Stimulated activated naive B cell treated with anti-CD40 and anti-IgM and Interleukin-4, amounts not matched to agents 10 μg/mL and 1 μg/mL and 100 μg/mL, for 72 hours (primary cell): ENCODE data around the gene FBRSL1.
"Not testable (repeated sequence)": the region's sequence is repeated elsewhere in the genome, so short reads cannot be mapped to it uniquely, and the experiment has no call there.

ENCODE experiments used
- ATAC-seq, 2 donors: fragments of 150-1000 bp; cut with Tn5 transposase; replicated peaks; 2 replicates each; pipeline ENCODE4 v1.10.0; 2021; ENCODE audit warnings: moderate library complexity in 1 of 2
- DNase-seq: peaks from one replicate; pipeline ENCODE4 v3.0.0; 2021
- H3K27ac Mint-ChIP-seq: one replicate; pipeline ENCODE4 v1.8.0; 2022; ENCODE audit warnings: mild to moderate bottlenecking, mixed read lengths
- H3K27me3 Mint-ChIP-seq, 2 donors: one replicate each; pipeline ENCODE4 v1.8.0; 2022; ENCODE audit warnings: mixed read lengths in 2 of 2
- H3K36me3 Mint-ChIP-seq, 2 donors: one replicate each; pipeline ENCODE4 v1.8.0; 2022; ENCODE audit warnings: mixed read lengths in 2 of 2, mild to moderate bottlenecking in 1 of 2
- H3K4me1 Mint-ChIP-seq, 2 donors: one replicate each; pipeline ENCODE4 v1.8.0; 2022; ENCODE audit warnings: mixed read lengths in 2 of 2, mild to moderate bottlenecking in 1 of 2
- H3K4me3 Mint-ChIP-seq, 2 donors: one replicate each; pipeline ENCODE4 v1.8.0; 2022; ENCODE audit warnings: mild to moderate bottlenecking in 2 of 2, mixed read lengths in 2 of 2, moderate library complexity in 1 of 2
- H3K9me3 Mint-ChIP-seq, 2 donors: one replicate each; pipeline ENCODE4 v1.8.0; 2022; ENCODE audit warnings: mixed read lengths in 2 of 2, mild to moderate bottlenecking in 1 of 2

FBRSL1 gene

DNA sequence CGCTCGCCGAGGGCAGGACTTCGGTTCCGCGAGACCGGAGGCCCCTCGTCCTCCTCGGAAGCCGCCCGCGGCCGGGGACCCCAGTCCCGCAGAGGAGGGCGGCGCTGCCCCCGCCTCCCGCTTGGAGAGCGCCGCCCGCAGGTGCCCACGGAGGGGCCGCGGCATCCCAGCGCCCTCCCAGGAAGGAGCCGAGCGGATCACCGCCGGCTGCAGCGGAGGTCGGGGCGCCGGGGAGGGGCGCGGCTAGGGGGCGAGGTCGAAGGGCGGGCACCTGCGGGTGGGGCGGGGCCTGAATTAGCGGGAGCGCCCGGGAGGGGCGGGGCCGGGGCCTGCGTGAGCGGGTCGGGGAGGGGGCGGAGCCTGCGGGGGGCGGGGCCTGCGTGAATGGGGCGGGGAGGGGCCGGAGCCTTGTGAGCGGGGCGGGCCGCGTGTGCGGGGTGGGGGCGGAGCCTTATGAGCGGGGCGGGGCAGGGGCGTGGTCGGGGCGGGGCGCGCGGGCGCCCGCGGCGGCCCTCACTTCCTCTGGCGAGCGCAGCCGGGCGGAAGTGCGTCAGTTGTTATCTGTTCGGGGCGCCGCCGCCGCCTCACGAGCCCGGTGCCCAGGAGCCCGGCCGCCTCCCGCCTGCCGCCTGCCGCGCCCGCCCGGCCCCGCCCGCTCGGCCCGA is at the start of gene FBRSL1:
TSS of gene FBRSL1 (plus strand) at position 550 of the 665 bp plus-strand sequence.
- Mint-ChIP-seq H3K4me1 (peaks cover 53 to 69% of the 10 kb centered on the region in 2 donors), H3K27ac (peak within 1 kb of the TSS; percentile 90), H3K4me3 (peak within 1 kb of the TSS; percentile 84 to 87), H3K36me3 (peaks cover 11 to 13% of the 10 kb centered on the region in 2 donors), H3K9me3 (no peaks in the 10 kb centered on the region), H3K27me3 (no peaks in the 10 kb centered on the region)
- DNase-seq (peak; percentile 72), ATAC-seq (peak; percentile 80)

DNA sequence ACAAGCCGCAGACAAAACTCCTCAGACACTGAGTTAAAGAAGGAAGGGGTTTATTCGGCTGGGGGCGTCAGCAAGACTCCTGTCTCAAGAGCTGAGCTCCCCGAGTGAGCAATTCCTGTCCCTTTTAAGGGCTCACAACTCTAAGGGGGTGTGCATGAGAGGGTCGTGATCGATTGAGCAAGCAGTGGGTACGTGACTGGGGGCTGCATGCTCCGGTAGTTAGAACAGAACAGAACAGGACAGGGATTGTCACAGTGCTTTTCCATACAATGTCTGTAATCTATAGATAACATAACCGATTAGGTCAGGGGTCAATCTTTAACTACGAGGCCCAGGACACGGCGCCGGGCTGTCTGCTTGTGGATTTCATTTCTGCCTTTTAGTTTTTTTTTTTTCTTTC is 49.5 kb upstream of the FBRSL1 start:
- peaks cover 44 to 96% of the 10 kb centered on the region in 2 donors for H3K4me1 Mint-ChIP-seq
- H3K27me3 Mint-ChIP-seq, H3K4me3 Mint-ChIP-seq, ATAC-seq, H3K27ac Mint-ChIP-seq, H3K36me3 Mint-ChIP-seq, H3K9me3 Mint-ChIP-seq, DNase-seq: not testable (repeated sequence)

GRCh38 chr12:132441871-132442863 is 47.8 kb upstream of the FBRSL1 start:
- H3K27ac Mint-ChIP-seq, result peak overlapping the region; percentile 68
- peaks cover 0 to 4% of the 10 kb centered on the region in 2 donors for H3K27me3 Mint-ChIP-seq
- H3K36me3 Mint-ChIP-seq, result peaks cover 5 to 13% of the 10 kb centered on the region in 2 donors
- no peak for DNase-seq
- no peaks in the 10 kb centered on the region for H3K9me3 Mint-ChIP-seq
- no peak overlapping the region for H3K4me3 Mint-ChIP-seq
- peaks cover 52 to 91% of the 10 kb centered on the region in 2 donors for H3K4me1 Mint-ChIP-seq
- no peak for ATAC-seq

GRCh38 chr12:132443091-132443490 is 46.9 kb upstream of the FBRSL1 start:
- no peak for ATAC-seq
- Mint-ChIP-seq H3K36me3 (peaks cover 5 to 13% of the 10 kb centered on the region in 2 donors), H3K27me3 (peaks cover 0 to 4% of the 10 kb centered on the region in 2 donors), H3K27ac (peak overlapping the region; percentile 47), H3K4me3 (no peak overlapping the region), H3K9me3 (no peaks in the 10 kb centered on the region), H3K4me1 (peaks cover 46 to 91% of the 10 kb centered on the region in 2 donors)
- no peak for DNase-seq

DNA sequence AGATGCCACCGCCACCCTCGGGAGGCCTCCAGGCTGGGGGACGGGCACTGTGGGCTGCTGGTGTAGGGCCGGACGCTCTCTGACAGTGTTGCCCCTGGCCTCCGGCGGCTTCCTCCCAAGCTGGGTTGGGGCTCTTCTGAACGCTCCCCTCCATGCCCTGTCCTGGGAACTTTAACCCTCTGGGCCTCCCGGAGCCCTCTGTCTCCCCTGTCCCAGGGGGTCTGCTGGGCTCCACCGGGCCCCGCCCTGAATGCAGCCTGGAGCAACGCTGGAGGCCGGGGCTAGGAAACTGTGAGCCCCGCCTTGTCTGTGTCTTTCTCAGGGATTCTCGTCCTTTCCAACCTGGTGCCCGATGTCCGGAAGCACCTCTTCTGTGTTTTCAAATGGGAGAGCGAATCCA is 45.7 kb upstream of the FBRSL1 start:
- Mint-ChIP-seq H3K27me3 (peaks cover 0 to 4% of the 10 kb centered on the region in 2 donors), H3K4me3 (peak overlapping the region in 1 of 2 donors; percentile 84), H3K4me1 (peaks cover 43 to 94% of the 10 kb centered on the region in 2 donors), H3K27ac (peak overlapping the region; percentile 99), H3K36me3 (peaks cover 5 to 13% of the 10 kb centered on the region in 2 donors), H3K9me3 (no peaks in the 10 kb centered on the region)
- no peak for ATAC-seq
- no peak for DNase-seq

GRCh38 chr12:132444957-132445883 is 44.7 kb upstream of the FBRSL1 start:
- Mint-ChIP-seq H3K36me3 (peaks cover 5 to 13% of the 10 kb centered on the region in 2 donors), H3K27ac (peak overlapping the region; percentile 99), H3K9me3 (no peaks in the 10 kb centered on the region), H3K27me3 (peaks cover 0 to 4% of the 10 kb centered on the region in 2 donors), H3K4me1 (peaks cover 41 to 94% of the 10 kb centered on the region in 2 donors), H3K4me3 (peak overlapping the region; percentile 84 to 86)
- DNase-seq (peak; percentile 76), ATAC-seq (peak; percentile 81 to 86)

DNA sequence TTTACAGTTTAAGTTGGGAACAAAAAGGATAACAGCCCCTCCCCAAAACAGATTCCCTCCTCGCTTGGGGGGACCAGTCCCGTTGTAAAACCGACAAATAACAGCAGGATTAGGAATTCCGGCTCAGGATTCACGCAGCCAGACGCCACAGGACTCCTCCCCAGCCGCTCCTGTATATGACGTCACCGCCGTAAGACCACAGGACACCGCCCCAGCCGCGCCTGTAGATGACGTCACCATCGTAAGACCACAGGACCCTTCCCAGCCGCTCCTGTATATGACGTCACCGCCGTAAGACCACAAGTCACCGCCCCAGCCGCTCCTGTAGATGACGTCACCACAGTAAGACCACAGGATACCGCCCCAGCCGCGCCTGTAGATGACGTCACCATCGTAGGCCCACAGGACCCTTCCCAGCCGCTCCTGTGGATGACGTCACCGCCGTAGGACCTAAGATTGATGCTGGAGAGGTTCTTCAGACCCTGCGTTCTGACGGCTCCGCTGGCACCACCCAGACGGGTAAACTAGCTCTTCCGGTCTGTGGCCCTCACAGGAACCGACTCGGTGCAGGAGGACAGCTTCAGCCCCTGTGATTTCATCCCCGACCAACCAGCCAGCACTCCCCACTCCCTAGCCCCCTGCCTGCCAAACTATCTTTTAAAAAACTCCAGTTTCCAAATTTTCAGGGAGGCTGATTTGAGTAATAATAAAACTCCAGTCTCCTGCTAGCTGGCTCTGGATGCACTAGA is 43.9 kb upstream of the FBRSL1 start:
- H3K4me3 Mint-ChIP-seq, result peak overlapping the region; percentile 84 to 86

GRCh38 chr12:132446633-132447326 is 43.2 kb upstream of the FBRSL1 start:
- Mint-ChIP-seq H3K36me3 (peaks cover 5 to 13% of the 10 kb centered on the region in 2 donors), H3K27me3 (peaks cover 0 to 4% of the 10 kb centered on the region in 2 donors), H3K4me3 (peak overlapping the region in 1 of 2 donors; percentile 86), H3K9me3 (no peaks in the 10 kb centered on the region), H3K4me1 (peaks cover 44 to 93% of the 10 kb centered on the region in 2 donors), H3K27ac (peak overlapping the region; percentile 99)
- DNase-seq (no peak), ATAC-seq (no peak)

More for the DNA sequence above, 43.9 kb upstream of the FBRSL1 start:
- Mint-ChIP-seq H3K27me3 (peaks cover 0 to 4% of the 10 kb centered on the region in 2 donors), H3K27ac (peak overlapping the region; percentile 99), H3K4me1 (peaks cover 40 to 94% of the 10 kb centered on the region in 2 donors), H3K9me3 (no peaks in the 10 kb centered on the region), H3K36me3 (peaks cover 5 to 13% of the 10 kb centered on the region in 2 donors)
- ATAC-seq (peak; percentile 1 to 34), DNase-seq (peak; percentile 53)

DNA sequence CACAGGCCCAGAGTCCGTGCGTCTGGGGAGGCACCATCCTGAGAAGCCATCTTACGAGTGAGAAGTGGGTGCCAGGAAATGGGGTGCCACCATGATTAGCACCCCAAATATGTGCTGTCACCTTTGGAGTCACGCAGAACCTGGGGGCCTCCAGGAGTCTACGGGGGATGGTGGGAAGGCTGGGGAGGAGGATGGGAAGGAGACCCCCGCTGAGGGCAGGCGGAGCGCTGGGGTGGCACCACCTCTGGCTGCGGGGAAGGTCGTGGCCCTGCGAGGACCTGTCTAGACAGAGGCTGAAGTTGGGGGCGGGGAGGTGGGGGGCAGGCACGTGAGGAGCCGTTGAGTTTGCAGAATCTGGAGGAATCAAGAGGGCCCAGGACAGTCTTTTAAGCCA is 42.6 kb upstream of the FBRSL1 start:
- H3K4me1 Mint-ChIP-seq, result peaks cover 46 to 93% of the 10 kb centered on the region in 2 donors
- H3K9me3 Mint-ChIP-seq, result no peaks in the 10 kb centered on the region

DNA sequence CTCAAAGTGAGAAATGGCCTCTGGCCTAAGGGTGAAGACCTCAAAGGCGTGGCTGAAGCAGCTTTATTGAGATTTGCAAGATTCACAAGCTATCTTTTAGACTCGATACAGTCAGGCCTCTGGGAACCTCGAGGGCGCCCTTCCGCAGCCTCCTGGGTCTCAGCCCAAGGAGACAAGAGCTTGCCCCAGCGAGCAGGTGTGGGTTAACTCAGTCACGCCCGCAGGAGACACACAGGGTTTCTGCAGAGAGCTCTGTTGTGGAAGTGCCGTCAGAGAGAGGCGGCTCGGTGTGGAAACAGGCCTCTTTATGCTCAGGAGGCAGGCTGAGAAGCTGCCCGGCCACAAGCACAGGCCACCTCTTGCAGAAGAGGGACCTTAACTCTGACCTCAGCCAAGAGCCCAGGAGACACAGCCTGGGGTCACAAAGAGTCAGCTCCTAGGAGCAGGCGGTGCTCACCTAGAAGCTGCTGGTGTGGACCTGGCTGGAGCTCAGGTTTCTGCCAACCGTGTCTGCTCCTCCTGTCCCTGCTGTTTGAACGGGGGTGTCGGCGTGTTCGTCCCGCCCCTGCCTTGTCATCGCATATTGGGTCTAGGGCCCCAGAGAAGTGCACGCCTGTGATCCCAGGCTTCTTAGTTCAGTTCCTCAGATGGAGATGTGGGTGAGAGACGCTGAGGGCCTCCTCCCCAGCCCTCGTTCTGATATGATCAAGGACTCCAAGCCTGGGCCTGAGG is 42.1 kb upstream of the FBRSL1 start:
- Mint-ChIP-seq H3K9me3 (no peaks in the 10 kb centered on the region), H3K27me3 (peaks cover 0 to 10% of the 10 kb centered on the region in 2 donors), H3K36me3 (peaks cover 5 to 13% of the 10 kb centered on the region in 2 donors), H3K4me1 (peaks cover 50 to 94% of the 10 kb centered on the region in 2 donors), H3K4me3 (no peak overlapping the region), H3K27ac (peak overlapping the region; percentile 44)
- no peak for ATAC-seq
- DNase-seq, result no peak

More for the DNA sequence above, 42.6 kb upstream of the FBRSL1 start:
- H3K36me3 Mint-ChIP-seq, result peaks cover 5 to 13% of the 10 kb centered on the region in 2 donors
- H3K27me3 Mint-ChIP-seq, result peaks cover 0 to 4% of the 10 kb centered on the region in 2 donors
- H3K27ac Mint-ChIP-seq, result no peak overlapping the region
- DNase-seq (no peak), ATAC-seq (no peak)
- H3K4me3 Mint-ChIP-seq, result no peak overlapping the region

DNA sequence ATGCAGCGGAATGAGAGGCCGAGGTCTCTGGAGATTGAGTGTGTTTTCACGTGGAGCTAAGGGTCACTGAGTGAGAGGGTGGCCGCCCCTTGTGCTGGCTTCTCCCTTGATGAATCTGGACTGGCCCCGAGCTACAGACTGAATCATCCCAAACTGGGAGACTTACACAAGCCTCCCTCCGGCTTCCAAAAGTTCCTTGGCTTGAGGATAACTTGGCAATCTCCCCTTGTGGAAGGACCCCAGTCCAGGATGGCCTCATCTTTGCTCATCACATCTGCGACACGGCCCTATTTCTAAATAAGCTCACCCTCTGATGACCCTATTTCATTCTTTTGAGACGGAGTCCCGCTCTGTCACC is 41.5 kb upstream of the FBRSL1 start:
- DNase-seq, result no peak
- peaks cover 0 to 14% of the 10 kb centered on the region in 2 donors for H3K27me3 Mint-ChIP-seq
- peak overlapping the region; percentile 44 for H3K27ac Mint-ChIP-seq
- no peak overlapping the region for H3K4me3 Mint-ChIP-seq
- H3K36me3 Mint-ChIP-seq, result peaks cover 2 to 9% of the 10 kb centered on the region in 2 donors
- H3K4me1 Mint-ChIP-seq, result peaks cover 50 to 94% of the 10 kb centered on the region in 2 donors
- no peaks in the 10 kb centered on the region for H3K9me3 Mint-ChIP-seq
- ATAC-seq, result no peak
